SU-DHL-6 (cell line): ENCODE results near the gene SOD1.

ENCODE experiments used
- H2AFZ ChIP-seq: fragments of 200-600 bp; sonication (generic); 2 replicates; pipeline ENCODE4 v1.6.1; 2014; ENCODE audit warnings: low read depth, mild to moderate bottlenecking, moderate library complexity, mixed read lengths, antibody characterized with exemption, low read length; ENCODE audit not compliant: severe bottlenecking
- H3F3A ChIP-seq: fragments of 200-600 bp; shearing (Covaris generic); 2 replicates; pipeline ENCODE4 v1.6.0; 2016; ENCODE audit warnings: antibody characterized with exemption, mild to moderate bottlenecking; ENCODE audit not compliant: insufficient read depth
- H3K27ac ChIP-seq: fragments of 200-600 bp; sonication (generic); 2 replicates; pipeline ENCODE4 v1.5.1; 2016; ENCODE audit warnings: low read depth, mild to moderate bottlenecking, low read length, moderate library complexity, mixed read lengths
- H3K27me3 ChIP-seq: fragments of 200-600 bp; sonication (generic), shearing (Covaris generic); 2 replicates; pipeline ENCODE4 v1.6.0; 2014; ENCODE audit warnings: mild to moderate bottlenecking, low read length
- H3K36me3 ChIP-seq: fragments of 200-600 bp; sonication (generic); 2 replicates; pipeline ENCODE4 v1.6.1; 2014; ENCODE audit warnings: mild to moderate bottlenecking, low read length, mixed read lengths
- H3K4me2 ChIP-seq: fragments of 300-600, 200-600 bp; shearing (Covaris generic), sonication (generic); 2 replicates; pipeline ENCODE4 v1.6.0; 2014; ENCODE audit warnings: low read length, low read depth, mild to moderate bottlenecking; ENCODE audit not compliant: poor library complexity, severe bottlenecking
- H3K4me3 ChIP-seq: fragments of 200-600 bp; sonication (generic); 2 replicates; pipeline ENCODE4 v1.5.1; 2014; ENCODE audit warnings: antibody characterized with exemption, low read length, mild to moderate bottlenecking, mixed read lengths; ENCODE audit not compliant: insufficient read depth, poor library complexity, severe bottlenecking
- H3K79me2 ChIP-seq: fragments of 200-600 bp; sonication (generic); 2 replicates; pipeline ENCODE4 v1.6.1; 2014; ENCODE audit warnings: mild to moderate bottlenecking, low read length, moderate library complexity; ENCODE audit not compliant: insufficient read depth
- H3K9ac ChIP-seq: fragments of 200-600 bp; sonication (generic); 2 replicates; pipeline ENCODE4 v1.7.0; 2014; ENCODE audit warnings: mild to moderate bottlenecking, low read length
- H3K9me2 ChIP-seq: fragments of 200-600 bp; sonication (generic); replicated peaks from 2 replicates; pipeline ENCODE4 v1.6.1; 2014; ENCODE audit warnings: low read length; ENCODE audit not compliant: insufficient read depth
- H3K9me3 ChIP-seq: fragments of 200-600 bp; sonication (generic); 2 replicates; pipeline ENCODE4 v1.6.1; 2014; ENCODE audit warnings: low read length, mixed read lengths; ENCODE audit not compliant: insufficient read depth
- H4K20me1 ChIP-seq: fragments of 200-600 bp; sonication (generic); 2 replicates; pipeline ENCODE4 v1.6.1; 2014; ENCODE audit warnings: low read depth, mild to moderate bottlenecking, antibody characterized with exemption, low read length, moderate library complexity, mixed read lengths
- CTCF ChIP-seq: fragments of 200-600 bp; sonication (generic); IDR thresholded peaks from one replicate; pipeline ENCODE4 v1.5.1; 2017; ENCODE audit warnings: antibody characterized with exemption, mild to moderate bottlenecking, low read length, moderate library complexity; ENCODE audit not compliant: insufficient read depth, poor library complexity, severe bottlenecking
- EZH2phosphoT487 ChIP-seq: fragments of 200-600 bp; sonication (generic), shearing (Covaris generic); conservative IDR thresholded peaks from 2 replicates; pipeline ENCODE4 v1.6.1; 2018; ENCODE audit warnings: mild to moderate bottlenecking, antibody characterized with exemption, low read length, moderate library complexity, mixed read lengths

Gene SOD1

GRCh38 chr21:31656199-31657095, 3.0 kb upstream of the SOD1 start:
- Histone ChIP-seq H3K36me3 (no peaks in the 10 kb centered on the region), H3K79me2 (peaks cover 15% of the 10 kb centered on the region), H3K9me2 (no peaks in the 10 kb centered on the region), H2AFZ (no peak overlapping the region), H3K27ac (no peak overlapping the region), H3K4me3 (no peak overlapping the region), H3K9me3 (no peaks in the 10 kb centered on the region), H3K9ac (no peak overlapping the region), H3K27me3 (no peaks in the 10 kb centered on the region), H3F3A (peaks cover 4% of the 10 kb centered on the region; the same call in 1 of the 2 replicates), H3K4me2 (no peak overlapping the region), H4K20me1 (no peaks in the 10 kb centered on the region)
- TF ChIP-seq EZH2phosphoT487 = no peak
- TF ChIP-seq CTCF = no peak

- no peaks in the 10 kb centered on the region for H3K27me3 ChIP-seq
- H3K36me3 ChIP-seq = peaks cover 3% of the 10 kb centered on the region; the same call in 1 of the 2 replicates
- H3K9me2 ChIP-seq = no peaks in the 10 kb centered on the region
- no peak for TF ChIP-seq CTCF
- no peak for TF ChIP-seq EZH2phosphoT487
- H2AFZ ChIP-seq = no peak overlapping the region
- no peak overlapping the region for H3K4me3 ChIP-seq
- peaks cover 5% of the 10 kb centered on the region; the same call in 1 of the 2 replicates for H3F3A ChIP-seq
- H3K4me2 ChIP-seq = no peak overlapping the region
- H3K79me2 ChIP-seq = peaks cover 31% of the 10 kb centered on the region
- no peak overlapping the region for H3K9ac ChIP-seq
- H3K27ac ChIP-seq = no peak overlapping the region
- H4K20me1 ChIP-seq = no peaks in the 10 kb centered on the region
- H3K9me3 ChIP-seq = no peaks in the 10 kb centered on the region
Observed at GRCh38 chr21:31658053-31658452, 1.4 kb upstream of the SOD1 start.

- H2AFZ ChIP-seq = peak overlapping the region; percentile 92
- H3F3A ChIP-seq = peaks cover 11% of the 10 kb centered on the region; the same call in 1 of the 2 replicates
- peak overlapping the region; percentile 76; the same call in 1 of the 2 replicates for H3K9ac ChIP-seq
- TF ChIP-seq EZH2phosphoT487 (no peak), CTCF (no peak)
- no peaks in the 10 kb centered on the region for H4K20me1 ChIP-seq
- no peaks in the 10 kb centered on the region for H3K27me3 ChIP-seq
- peak overlapping the region; percentile 51 for H3K4me3 ChIP-seq
- H3K79me2 ChIP-seq = peaks cover 42% of the 10 kb centered on the region
- H3K27ac ChIP-seq = peak overlapping the region; percentile 22; the same call in 1 of the 2 replicates
- no peaks in the 10 kb centered on the region for H3K9me3 ChIP-seq
- peak overlapping the region; percentile 95 for H3K4me2 ChIP-seq
- H3K9me2 ChIP-seq = no peaks in the 10 kb centered on the region
- H3K36me3 ChIP-seq = peaks cover 3% of the 10 kb centered on the region; the same call in 1 of the 2 replicates
Observed at GRCh38 chr21:31659286-31659535, 282 bp upstream of the SOD1 start.
